Gastroesophageal sphincter (tissue), 3 donors: Measurements from ENCODE around the gene OLR1.

ENCODE experiments used
- POLR2A ChIP-seq, 2 donors: fragments of 450-650 bp; IDR thresholded peaks; one replicate each; pipeline ENCODE4 v1.6.1; 2017; ENCODE audit warnings: antibody characterized with exemption in 2 of 2, mild to moderate bottlenecking in 2 of 2, moderate library complexity in 1 of 2
- POLR2AphosphoS5 ChIP-seq: sonication (generic); formaldehyde crosslinking; IDR thresholded peaks from one replicate; pipeline ENCODE4 v1.6.1; 2017; ENCODE audit warnings: antibody characterized with exemption
- TF ChIP-seq, protein P1 (sequence below), 4 experiments: fragments of 200-600 bp in 2 of 4; fragments of 450-650 bp in 2 of 4; sonication (generic) in 1 of 4; IDR thresholded peaks; one replicate each; pipeline ENCODE4 v1.5.1; 2017 to 2019; ENCODE audit warnings: antibody characterized with exemption in 4 of 4, mild to moderate bottlenecking in 2 of 4, moderate library complexity in 2 of 4

DNA sequence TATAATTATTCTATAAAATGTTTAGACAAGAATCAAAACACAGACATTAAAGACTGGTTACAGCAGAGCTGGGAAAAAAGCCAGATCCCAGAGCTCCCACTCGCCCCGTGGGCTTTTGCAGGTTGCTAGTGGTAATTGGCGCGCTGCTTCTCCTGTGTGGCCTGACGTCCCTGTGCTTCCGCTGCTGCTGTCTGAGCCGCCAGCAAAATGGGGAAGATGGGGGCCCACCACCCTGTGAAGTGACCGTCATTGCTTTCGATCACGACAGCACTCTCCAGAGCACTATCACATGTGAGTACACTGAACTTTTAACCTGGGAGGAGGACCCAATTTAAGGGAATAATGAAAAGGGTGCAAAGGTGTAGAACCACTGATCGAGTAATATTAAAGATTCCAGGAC, 14.4 kb upstream of the OLR1 start:
- TF ChIP-seq, protein P1, sequence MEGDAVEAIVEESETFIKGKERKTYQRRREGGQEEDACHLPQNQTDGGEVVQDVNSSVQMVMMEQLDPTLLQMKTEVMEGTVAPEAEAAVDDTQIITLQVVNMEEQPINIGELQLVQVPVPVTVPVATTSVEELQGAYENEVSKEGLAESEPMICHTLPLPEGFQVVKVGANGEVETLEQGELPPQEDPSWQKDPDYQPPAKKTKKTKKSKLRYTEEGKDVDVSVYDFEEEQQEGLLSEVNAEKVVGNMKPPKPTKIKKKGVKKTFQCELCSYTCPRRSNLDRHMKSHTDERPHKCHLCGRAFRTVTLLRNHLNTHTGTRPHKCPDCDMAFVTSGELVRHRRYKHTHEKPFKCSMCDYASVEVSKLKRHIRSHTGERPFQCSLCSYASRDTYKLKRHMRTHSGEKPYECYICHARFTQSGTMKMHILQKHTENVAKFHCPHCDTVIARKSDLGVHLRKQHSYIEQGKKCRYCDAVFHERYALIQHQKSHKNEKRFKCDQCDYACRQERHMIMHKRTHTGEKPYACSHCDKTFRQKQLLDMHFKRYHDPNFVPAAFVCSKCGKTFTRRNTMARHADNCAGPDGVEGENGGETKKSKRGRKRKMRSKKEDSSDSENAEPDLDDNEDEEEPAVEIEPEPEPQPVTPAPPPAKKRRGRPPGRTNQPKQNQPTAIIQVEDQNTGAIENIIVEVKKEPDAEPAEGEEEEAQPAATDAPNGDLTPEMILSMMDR (IDR thresholded peaks at IDR 0.05), result no peak
- TF ChIP-seq POLR2A (IDR thresholded peaks at IDR 0.05) (no peak), POLR2AphosphoS5 (no peak)
